SK-N-SH (cell line): Measurements from ENCODE around the gene NAV1. TPM values are rescaled to one million over a fixed set of nuclear protein-coding genes. Genes with fewer than 3 reads are reported as not detected.
A peak's percentile ranks its signal among the peaks of the same experiment; 100 is the strongest.

Source experiments
- CTCF ChIA-PET: fragments of 300-600, 350-600 bp; formaldehyde crosslinking; extraction: SDS; loops from one replicate; lab custom pipeline; 2021; lab: Yijun Ruan, JAX
- POLR2A ChIA-PET: fragments of 350-600 bp; sonication (Branson Sonifier 250); formaldehyde crosslinking; extraction: SDS; loops from one replicate; lab custom pipeline; 2020; ENCODE audit warnings: antibody characterized with exemption, inconsistent platforms; lab: Yijun Ruan, JAX
- DNase-seq: peaks from one replicate; pipeline ENCODE4 v3.0.0; 2012
- H2AFZ ChIP-seq: fragments of 200-600 bp; sonication (generic); 2 replicates; pipeline ENCODE4 v1.8.1; 2016; ENCODE audit warnings: antibody characterized with exemption, mild to moderate bottlenecking, low read depth
- H3F3A ChIP-seq: fragments of 200-600 bp; sonication (generic); replicated peaks from 2 replicates; pipeline ENCODE3; 2016; ENCODE audit warnings: antibody characterized with exemption, mild to moderate bottlenecking; ENCODE audit not compliant: insufficient read depth
- H3K27ac ChIP-seq, 2 experiments: fragments of 200-500 bp in 1 of 2; fragments of 200-600 bp in 1 of 2; sonication (Bioruptor generic) in 1 of 2; sonication (generic), shearing (Covaris generic) in 1 of 2; 2 replicates each; pipeline versions ENCODE4 v1.5.1 to v1.6.1; 2014 to 2016; ENCODE audit warnings: low read depth in 2 of 2, inconsistent platforms in 1 of 2, low read length in 1 of 2, mild to moderate bottlenecking in 1 of 2, mixed read lengths in 1 of 2
- H3K27me3 ChIP-seq: fragments of 200-600 bp; sonication (generic), shearing (Covaris generic); 2 replicates; pipeline ENCODE4 v1.6.1; 2016; ENCODE audit warnings: mixed run types; ENCODE audit not compliant: insufficient read depth
- H3K36me3 ChIP-seq, 2 experiments: fragments of 200-500 bp in 1 of 2; fragments of 200-600 bp in 1 of 2; sonication (Bioruptor generic) in 1 of 2; sonication (generic) in 1 of 2; replicated peaks in 1 of 2; 2 replicates each; pipeline versions ENCODE3 to v1.5.1; 2014 to 2016; ENCODE audit warnings: low read length in 1 of 2, mild to moderate bottlenecking in 1 of 2; ENCODE audit not compliant: insufficient read depth in 2 of 2, control insufficient read depth in 1 of 2
- H3K4me1 ChIP-seq, 2 experiments: fragments of 200-500 bp in 1 of 2; fragments of 200-600 bp in 1 of 2; sonication (Bioruptor generic) in 1 of 2; sonication (generic), shearing (Covaris generic) in 1 of 2; 2 replicates each; pipeline versions ENCODE4 v1.5.1 to v1.6.1; 2014 to 2016; ENCODE audit warnings: low read depth in 1 of 2, low read length in 1 of 2, mixed run types in 1 of 2; ENCODE audit not compliant: insufficient read depth in 2 of 2, control insufficient read depth in 1 of 2
- H3K4me2 ChIP-seq: fragments of 200-600 bp; sonication (generic), shearing (Covaris generic); 2 replicates; pipeline ENCODE4 v1.6.1; 2017; ENCODE audit warnings: mixed run types
- H3K4me3 ChIP-seq, 2 experiments: fragments of 200-500 bp in 1 of 2; fragments of 200-600 bp in 1 of 2; sonication (Bioruptor generic) in 1 of 2; sonication (generic), shearing (Covaris generic) in 1 of 2; 2 replicates each; pipeline versions ENCODE4 v1.5.1 to v1.8.1; 2014 to 2016; ENCODE audit warnings: low read depth in 2 of 2, inconsistent platforms in 1 of 2, low read length in 1 of 2, mild to moderate bottlenecking in 1 of 2, mixed read lengths in 1 of 2, moderate library complexity in 1 of 2
- H3K79me2 ChIP-seq: fragments of 200-600 bp; sonication (generic); 2 replicates; pipeline ENCODE4 v1.8.1; 2017; ENCODE audit warnings: mild to moderate bottlenecking; ENCODE audit not compliant: insufficient read depth
- H3K9ac ChIP-seq: fragments of 200-600 bp; sonication (generic); 2 replicates; pipeline ENCODE4 v1.6.1; 2017; ENCODE audit warnings: mixed run types
- H3K9me2 ChIP-seq: fragments of 200-600 bp; sonication (generic); 2 replicates; pipeline ENCODE4 v1.6.1; 2017; ENCODE audit warnings: mixed run types
- H3K9me3 ChIP-seq: fragments of 200-600 bp; sonication (generic); 2 replicates; pipeline ENCODE4 v1.6.1; 2017; ENCODE audit warnings: mixed run types, mild to moderate bottlenecking, moderate library complexity
- H4K20me1 ChIP-seq: fragments of 200-600 bp; sonication (generic); 2 replicates; pipeline ENCODE4 v1.6.1; 2017; ENCODE audit warnings: mild to moderate bottlenecking, mixed run types; ENCODE audit not compliant: insufficient read depth
- CHD2 ChIP-seq: fragments of 150-350 bp; IDR thresholded peaks from 2 replicates; pipeline ENCODE4 v1.6.1; 2018; ENCODE audit warnings: low read length; ENCODE audit not compliant: partially characterized antibody
- ELF1 ChIP-seq: IDR thresholded peaks from 2 replicates; pipeline ENCODE4 v1.4.0; 2012
- EP300 ChIP-seq, 2 experiments: IDR thresholded peaks; 2 replicates each; pipeline versions ENCODE4 v1.4.0 to v1.6.1; 2012; ENCODE audit warnings: borderline replicate concordance in 1 of 2, low read depth in 1 of 2, low read length in 1 of 2
- FOXJ3 ChIP-seq: sonication (generic); formaldehyde crosslinking; IDR thresholded peaks from 2 replicates; pipeline ENCODE4 v1.5.1; 2020; ENCODE audit warnings: mild to moderate bottlenecking, missing genetic modification reagents
- MEF2A ChIP-seq: IDR thresholded peaks from 2 replicates; pipeline ENCODE4 v1.4.0; 2012; ENCODE audit warnings: low read depth, borderline replicate concordance
- NRF1 ChIP-seq: IDR thresholded peaks from 2 replicates; pipeline ENCODE4 v1.6.1; 2012; ENCODE audit warnings: low read depth, mild to moderate bottlenecking, low read length
- PBX3 ChIP-seq: IDR thresholded peaks from 2 replicates; pipeline ENCODE4; 2012
- POLR2AphosphoS5 ChIP-seq: IDR thresholded peaks from 2 replicates; pipeline ENCODE4 v1.6.1; 2012; ENCODE audit warnings: low read depth, low read length
- RAD21 ChIP-seq: IDR thresholded peaks from 2 replicates; pipeline ENCODE4 v1.6.1; 2012; ENCODE audit warnings: mild to moderate bottlenecking, low read length
- SMC3 ChIP-seq: IDR thresholded peaks from 2 replicates; pipeline ENCODE4 v1.6.1; 2012; ENCODE audit warnings: low read depth, low read length, improper control_type of control experiment
- TCF12 ChIP-seq: IDR thresholded peaks from 2 replicates; pipeline ENCODE4 v1.4.0; 2012
- USF1 ChIP-seq: IDR thresholded peaks from 2 replicates; pipeline ENCODE4 v1.4.0; 2012; ENCODE audit warnings: low read depth, borderline replicate concordance
- USF2 ChIP-seq: fragments of 150-350 bp; IDR thresholded peaks from 2 replicates; pipeline ENCODE4 v1.6.1; 2017; ENCODE audit warnings: antibody characterized with exemption, low read length, low read depth, borderline replicate concordance
- ZBTB33 ChIP-seq: IDR thresholded peaks from 2 replicates; pipeline ENCODE4 v1.4.0; 2012; ENCODE audit warnings: low read depth, borderline replicate concordance
- WGBS: methylation state at CpG from one replicate; pipeline ENCODE4 v1.1.6; 2017; ENCODE audit warnings: low lambda C conversion rate; 5-methylcytosine and 5-hydroxymethylcytosine counted together
- polyA plus RNA-seq, 3 experiments: library from polyadenylated mRNA; depleted of rRNA; stranded (reverse); fragments of >200 nt; gene quantifications; 2 replicates each; pipeline ENCODE4 v1.2.3, GENCODE V29; 2012

The NAV1 gene
- polyA plus RNA-seq, 1 of the 3 experiments (the other 2 are of a cell fraction) = 16.1 TPM

- DNase-seq = no peak
- WGBS = 63% methylated on average over 7 of the region's 7 CpGs
- Histone ChIP-seq H3K4me1 (peaks cover 67 to 84% of the 10 kb centered on the region in 2 experiments), H3K79me2 (peaks cover 100% of the 10 kb centered on the region), H3K27ac (peak overlapping the region; percentile 78 to 95), H3K9ac (no peak overlapping the region; the same call in 1 of the 2 replicates), H3K4me3 (no peak overlapping the region), H3F3A (peaks cover 59% of the 10 kb centered on the region), H3K36me3 (peaks cover 0 to 7% of the 10 kb centered on the region in 2 experiments), H4K20me1 (peaks cover 36% of the 10 kb centered on the region), H3K4me2 (peak overlapping the region; percentile 36; the same call in 1 of the 2 replicates), H3K27me3 (no peaks in the 10 kb centered on the region), H3K9me2 (no peaks in the 10 kb centered on the region), H3K9me3 (no peaks in the 10 kb centered on the region), H2AFZ (no peak overlapping the region)
- ChIA-PET POLR2A (no interaction called here), CTCF (interaction anchor here (0.6 to 12.3 kb wide), 9 partner anchors 11 to 236 kb away, joined by 3 to 397 read pairs (median 53); partner anchors contain the start of gene NAV1)
- TF ChIP-seq ZBTB33 (no peak), TCF12 (peak; percentile 15; the same call in 1 of the 2 replicates), USF1 (no peak), PBX3 (0 out of 2 replicates have a peak, but pooled peaks have one; percentile 24)
Measured at GRCh38 chr1:201557572-201557958, 18.6 kb downstream of the NAV1 start.

GRCh38 chr1:201559679-201560162 is 20.8 kb downstream of the NAV1 start:
- CTCF ChIA-PET = interaction anchor here (0.6 to 12.3 kb wide), 57 partner anchors 9 to 409 kb away, joined by 3 to 397 read pairs (median 5); partner anchors contain the start of genes IPO9 and NAV1
- 41% methylated on average over 8 of the region's 13 CpGs for WGBS
- H3K36me3 ChIP-seq = peaks cover 0 to 13% of the 10 kb centered on the region in 2 experiments
- no peaks in the 10 kb centered on the region for H3K27me3 ChIP-seq
- peak overlapping the region; percentile 51 to 95 for H3K27ac ChIP-seq
- H3K79me2 ChIP-seq = peaks cover 100% of the 10 kb centered on the region
- H3F3A ChIP-seq = peaks cover 63% of the 10 kb centered on the region
- no peaks in the 10 kb centered on the region for H3K9me3 ChIP-seq
- H2AFZ ChIP-seq = no peak overlapping the region
- H4K20me1 ChIP-seq = peaks cover 36% of the 10 kb centered on the region; the same call in 1 of the 2 replicates
- H3K9me2 ChIP-seq = no peaks in the 10 kb centered on the region
- peak; percentile 85 for DNase-seq
- peaks cover 60 to 71% of the 10 kb centered on the region in 2 experiments for H3K4me1 ChIP-seq
- POLR2A ChIA-PET = interaction anchor here (1.0 to 1.9 kb wide), 3 partner anchors 29 to 144 kb away, joined by 3 to 6 read pairs (median 4); no protein-coding TSS in a partner anchor
- H3K9ac ChIP-seq = peak overlapping the region; percentile 10; the same call in 1 of the 2 replicates
- H3K4me2 ChIP-seq = peak overlapping the region; percentile 46; the same call in 1 of the 2 replicates
- no peak overlapping the region; a peak in 1 of 4 replicates for H3K4me3 ChIP-seq
- TF ChIP-seq CHD2 = no peak
- no peak for TF ChIP-seq EP300 (IDR thresholded peaks at IDR 0.05; ENCODE audit: borderline replicate concordance in 1 of 2, low read depth in 1 of 2, low read length in 1 of 2)
- no peak for TF ChIP-seq USF2
- peak; percentile 98 for TF ChIP-seq SMC3
- TF ChIP-seq ELF1 = no peak
- TF ChIP-seq MEF2A = no peak
- TF ChIP-seq NRF1 = no peak
- TF ChIP-seq RAD21 = peak; percentile 99
- no peak for TF ChIP-seq PBX3
- no peak for TF ChIP-seq USF1
- no peak for TF ChIP-seq ZBTB33
- no peak for TF ChIP-seq POLR2AphosphoS5
- TF ChIP-seq FOXJ3 = no peak
- TF ChIP-seq TCF12 = no peak
